Measurements from ENCODE around the gene ZNF329. TPM values are rescaled to one million over a fixed set of nuclear protein-coding genes. Genes with fewer than 3 reads are reported as not detected.

ZNF329 gene
- total and polyA plus RNA-seq, 3 donors from 2014 or later: 19.8 to 24.2 (median 20.7) TPM

- no peaks in the 10 kb centered on the region for H3K9me3 ChIP-seq
- WGBS, 2 donors: 80% methylated on average over 22 to 68 of the region's 69 CpGs
- no peaks in the 10 kb centered on the region for H3K27me3 ChIP-seq
- H3K27ac ChIP-seq: no peak overlapping the region
- no peaks in the 10 kb centered on the region for H3K4me1 ChIP-seq
- no peak for DNase-seq
- intact Hi-C loops (cut with DNase I; ENCODE audit: low total_unique reads): no loop called here
- H3K36me3 ChIP-seq (ENCODE audit: low read depth, missing control alignments): no peaks in the 10 kb centered on the region
- no peak for TF ChIP-seq POLR2A (IDR thresholded peaks at IDR 0.05)
- TF ChIP-seq, protein P1, sequence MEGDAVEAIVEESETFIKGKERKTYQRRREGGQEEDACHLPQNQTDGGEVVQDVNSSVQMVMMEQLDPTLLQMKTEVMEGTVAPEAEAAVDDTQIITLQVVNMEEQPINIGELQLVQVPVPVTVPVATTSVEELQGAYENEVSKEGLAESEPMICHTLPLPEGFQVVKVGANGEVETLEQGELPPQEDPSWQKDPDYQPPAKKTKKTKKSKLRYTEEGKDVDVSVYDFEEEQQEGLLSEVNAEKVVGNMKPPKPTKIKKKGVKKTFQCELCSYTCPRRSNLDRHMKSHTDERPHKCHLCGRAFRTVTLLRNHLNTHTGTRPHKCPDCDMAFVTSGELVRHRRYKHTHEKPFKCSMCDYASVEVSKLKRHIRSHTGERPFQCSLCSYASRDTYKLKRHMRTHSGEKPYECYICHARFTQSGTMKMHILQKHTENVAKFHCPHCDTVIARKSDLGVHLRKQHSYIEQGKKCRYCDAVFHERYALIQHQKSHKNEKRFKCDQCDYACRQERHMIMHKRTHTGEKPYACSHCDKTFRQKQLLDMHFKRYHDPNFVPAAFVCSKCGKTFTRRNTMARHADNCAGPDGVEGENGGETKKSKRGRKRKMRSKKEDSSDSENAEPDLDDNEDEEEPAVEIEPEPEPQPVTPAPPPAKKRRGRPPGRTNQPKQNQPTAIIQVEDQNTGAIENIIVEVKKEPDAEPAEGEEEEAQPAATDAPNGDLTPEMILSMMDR (IDR thresholded peaks at IDR 0.05): no peak
- H3K4me3 ChIP-seq: peak overlapping the region; percentile 29 to 52
These were observed 65.8 kb downstream of the ZNF329 start for GRCh38 chr19:58084596-58085347.

DNA sequence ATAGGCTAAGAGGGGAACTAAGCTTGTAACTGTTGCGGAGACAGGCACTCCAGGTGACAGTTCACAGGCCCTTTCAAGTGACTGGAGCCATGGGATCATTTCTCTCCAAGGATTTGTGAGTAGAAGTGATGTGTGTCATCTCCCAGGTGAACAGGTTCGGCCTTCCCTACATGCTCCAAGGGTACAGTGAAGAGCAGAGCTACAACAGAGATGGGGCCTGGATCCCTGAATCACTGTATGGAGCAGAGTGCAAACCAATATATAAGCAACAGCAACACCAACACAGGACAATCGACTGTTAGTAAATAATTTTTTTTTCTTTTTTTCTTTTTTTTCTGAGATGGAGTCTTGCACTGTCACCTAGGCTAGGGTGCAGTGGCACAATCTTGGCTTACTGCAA, 67.6 kb downstream of the ZNF329 start:
- no peak for DNase-seq
- H3K27ac ChIP-seq: no peak overlapping the region
- H3K4me1 ChIP-seq: no peaks in the 10 kb centered on the region
- no peaks in the 10 kb centered on the region for H3K27me3 ChIP-seq
- H3K36me3 ChIP-seq (ENCODE audit: low read depth, missing control alignments): no peaks in the 10 kb centered on the region
- 92 to 95% methylated on average over 3 of the region's 3 CpGs for WGBS, 2 donors
- H3K9me3 ChIP-seq: no peaks in the 10 kb centered on the region
- intact Hi-C loops (cut with DNase I; ENCODE audit: low total_unique reads): no loop called here
- TF ChIP-seq, protein P1 (IDR thresholded peaks at IDR 0.05): no peak
- no peak for TF ChIP-seq POLR2A (IDR thresholded peaks at IDR 0.05)
- no peak overlapping the region for H3K4me3 ChIP-seq

DNA sequence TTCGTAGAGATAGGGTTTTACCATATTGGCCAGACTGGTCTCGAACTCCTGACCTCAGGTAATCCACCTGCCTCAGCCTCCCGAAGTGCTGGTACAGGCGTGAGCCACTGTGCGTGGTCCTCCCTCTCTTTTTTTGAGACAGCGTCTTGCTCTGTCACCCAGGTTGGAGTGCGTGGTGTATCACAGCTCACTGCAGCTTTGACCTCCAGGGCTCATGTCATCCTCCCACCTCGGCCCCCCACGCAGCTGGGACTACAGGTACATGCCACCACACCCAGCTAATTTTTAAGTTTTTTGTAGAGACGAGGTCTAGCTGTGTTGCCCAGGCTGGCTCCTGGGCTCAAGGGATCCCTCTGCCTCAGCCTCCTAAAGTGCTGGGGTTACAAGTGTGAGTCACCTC, 70.8 kb downstream of the ZNF329 start:
- Histone ChIP-seq H3K27ac (no peak overlapping the region), H3K36me3 (ENCODE audit: low read depth, missing control alignments) (no peaks in the 10 kb centered on the region), H3K27me3 (no peaks in the 10 kb centered on the region), H3K4me1 (no peaks in the 10 kb centered on the region), H3K9me3 (no peaks in the 10 kb centered on the region), H3K4me3 (no peak overlapping the region)
- TF ChIP-seq, protein P1 (IDR thresholded peaks at IDR 0.05): no peak
- TF ChIP-seq POLR2A (IDR thresholded peaks at IDR 0.05): no peak
- intact Hi-C loops (cut with DNase I; ENCODE audit: low total_unique reads): no loop called here
- no peak for DNase-seq
- WGBS, 2 donors: 93 to 97% methylated on average over 10 of the region's 10 CpGs

Other genes starting within 250 kb of the ZNF329 start
- gene ZNF417, start 234.2 kb downstream of the ZNF329 start, total RNA-seq: 10 to 100 TPM; 19.8 to 20.2 TPM
- 13.4 TPM for gene ZNF417, start 234.2 kb downstream of the ZNF329 start, polyA plus RNA-seq (ENCODE audit: insufficient read depth, low read depth, low replicate concordance)
- 10 to 100 TPM; 16.6 to 22.0 TPM for gene ZNF418, start 215.4 kb downstream of the ZNF329 start, total RNA-seq
- gene ZNF418, start 215.4 kb downstream of the ZNF329 start, polyA plus RNA-seq (ENCODE audit: insufficient read depth, low read depth, low replicate concordance): 10.4 TPM
- 10 to 100 TPM; 13.3 to 15.7 TPM for gene ZNF256, start 203.1 kb downstream of the ZNF329 start, total RNA-seq
- gene ZNF256, start 203.1 kb downstream of the ZNF329 start, polyA plus RNA-seq (ENCODE audit: insufficient read depth, low read depth, low replicate concordance): 7.8 TPM
- 1 to 10 TPM; 3.5 to 8.7 TPM for gene C19orf18, start 176.3 kb downstream of the ZNF329 start, total RNA-seq
- gene C19orf18, start 176.3 kb downstream of the ZNF329 start, polyA plus RNA-seq (ENCODE audit: insufficient read depth, low read depth, low replicate concordance): 9.8 TPM
- 10 to 100 TPM; 30.2 to 73.9 TPM for gene ZNF606, start 148.0 kb downstream of the ZNF329 start, total RNA-seq
- 12.1 TPM for gene ZNF606, start 148.0 kb downstream of the ZNF329 start, polyA plus RNA-seq (ENCODE audit: insufficient read depth, low read depth, low replicate concordance)
- 1 to 10 TPM; 5.9 to 6.5 TPM for gene ZSCAN1, start 116.8 kb downstream of the ZNF329 start, total RNA-seq
- gene ZSCAN1, start 116.8 kb downstream of the ZNF329 start, polyA plus RNA-seq (ENCODE audit: insufficient read depth, low read depth, low replicate concordance): 8.0 TPM
- gene ZNF135, start 91.5 kb downstream of the ZNF329 start, total RNA-seq: 10 to 100 TPM; 19.1 to 33.7 TPM
- gene ZNF135, start 91.5 kb downstream of the ZNF329 start, polyA plus RNA-seq (ENCODE audit: insufficient read depth, low read depth, low replicate concordance): 14.5 TPM
- 100 to 1,000 TPM; 150 to 169 TPM for gene ZSCAN18, start 52.6 kb downstream of the ZNF329 start, total RNA-seq
- 95.1 TPM for gene ZSCAN18, start 52.6 kb downstream of the ZNF329 start, polyA plus RNA-seq (ENCODE audit: insufficient read depth, low read depth, low replicate concordance)
- gene ZNF274, start 32.3 kb upstream of the ZNF329 start, total RNA-seq: 10 to 100 TPM; 42.6 to 48.0 TPM
- 34.2 TPM for gene ZNF274, start 32.3 kb upstream of the ZNF329 start, polyA plus RNA-seq (ENCODE audit: insufficient read depth, low read depth, low replicate concordance)
- gene ZNF544, start 78.1 kb upstream of the ZNF329 start, total RNA-seq: 10 to 100 TPM; 92.2 to 93.9 TPM
- gene ZNF544, start 78.1 kb upstream of the ZNF329 start, polyA plus RNA-seq (ENCODE audit: insufficient read depth, low read depth, low replicate concordance): 45.8 TPM
- 10 to 100 TPM in 1 of 2 donors, 1 to 10 TPM in 1; 9.6 to 10.4 TPM for gene ZNF8, start 128.2 kb upstream of the ZNF329 start, total RNA-seq
- 2.6 TPM for gene ZNF8, start 128.2 kb upstream of the ZNF329 start, polyA plus RNA-seq (ENCODE audit: insufficient read depth, low read depth, low replicate concordance)
- 10 to 100 TPM; 48.9 to 58.5 TPM for gene ERVK3-1, start 154.6 kb upstream of the ZNF329 start, total RNA-seq
- 34.0 TPM for gene ERVK3-1, start 154.6 kb upstream of the ZNF329 start, polyA plus RNA-seq (ENCODE audit: insufficient read depth, low read depth, low replicate concordance)
- gene ZSCAN22, start 176.2 kb upstream of the ZNF329 start, total RNA-seq: 1 to 10 TPM; 3.5 to 4.9 TPM
- gene ZSCAN22, start 176.2 kb upstream of the ZNF329 start, polyA plus RNA-seq (ENCODE audit: insufficient read depth, low read depth, low replicate concordance): 2.4 TPM
- gene A1BG, start 202.7 kb upstream of the ZNF329 start, total RNA-seq: 10 to 100 TPM in 1 of 2 donors, 1 to 10 TPM in 1; 3.5 to 13.1 TPM
- gene A1BG, start 202.7 kb upstream of the ZNF329 start, polyA plus RNA-seq (ENCODE audit: insufficient read depth, low read depth, low replicate concordance): 4.5 TPM
- 10 to 100 TPM; 10.3 to 10.7 TPM for gene ZNF497, start 212.0 kb upstream of the ZNF329 start, total RNA-seq
- gene ZNF497, start 212.0 kb upstream of the ZNF329 start, polyA plus RNA-seq (ENCODE audit: insufficient read depth, low read depth, low replicate concordance): 2.6 TPM
- 1 to 10 TPM; 6.2 to 9.3 TPM for gene ZNF837, start 230.2 kb upstream of the ZNF329 start, total RNA-seq
- gene ZNF837, start 230.2 kb upstream of the ZNF329 start, polyA plus RNA-seq (ENCODE audit: insufficient read depth, low read depth, low replicate concordance): 1.3 TPM
- 1,000 to 10,000 TPM in 1 of 2 donors, 100 to 1,000 TPM in 1; 437 to 1,004 TPM for gene RPS5, start 236.5 kb upstream of the ZNF329 start, total RNA-seq
- 746 TPM for gene RPS5, start 236.5 kb upstream of the ZNF329 start, polyA plus RNA-seq (ENCODE audit: insufficient read depth, low read depth, low replicate concordance)
- gene RNF225, start 244.9 kb upstream of the ZNF329 start, total RNA-seq: not detected
- gene RNF225, start 244.9 kb upstream of the ZNF329 start, polyA plus RNA-seq (ENCODE audit: insufficient read depth, low read depth, low replicate concordance): not detected